Endothelial cell of umbilical vein (primary cell): ENCODE data around the gene CDKN1A. TPM values are rescaled to one million over a fixed set of nuclear protein-coding genes. Genes with fewer than 3 reads are reported as not detected.
A peak's percentile ranks its signal among the peaks of the same experiment; 100 is the strongest.

Experiments
- BruUV-seq: library from RNA; stranded (reverse); fragments of 400-500 nt; replicated peaks from 2 replicates; lab custom pipeline; 2021; lab: Mats Ljungman, UMichigan
- CTCF ChIA-PET: fragments of 300-600, 350-600 bp; sonication (Branson Sonifier 250); formaldehyde crosslinking; loops from one replicate; lab custom pipeline; 2021; ENCODE audit warnings: antibody characterized with exemption, inconsistent platforms; lab: Charles Lee
- POLR2A ChIA-PET: fragments of 300-600, 350-600 bp; sonication (Branson Sonifier 250); formaldehyde crosslinking; loops from one replicate; lab custom pipeline; 2021; ENCODE audit warnings: antibody characterized with exemption, inconsistent platforms; lab: Charles Lee
- DNase-seq: peaks from one replicate; pipeline ENCODE4 v3.0.0-alpha.2; 2011; ENCODE audit warnings: low read depth, low spot score
- FAIRE-seq: peaks from 2 replicates; lab custom pipeline; 2011; peaks lifted over from hg19 to GRCh38; lab: Jason Lieb, UNC
- H2AFZ ChIP-seq: 2 replicates; pipeline ENCODE4 v1.6.0; 2012; ENCODE audit warnings: low read depth, low read length, control low read depth, inconsistent platforms
- H3K27ac ChIP-seq: 2 replicates; pipeline ENCODE4 v1.5.1; 2011; ENCODE audit warnings: low read depth, mild to moderate bottlenecking, control low read depth, low read length, moderate library complexity; ENCODE audit not compliant: insufficient read depth
- H3K27me3 ChIP-seq, 2 experiments: 2 replicates each; pipeline versions ENCODE4 v1.6.0 to v1.6.1; 2011; ENCODE audit warnings: low read length in 2 of 2, mixed read lengths in 1 of 2; ENCODE audit not compliant: control insufficient read depth in 2 of 2, insufficient read depth in 2 of 2
- H3K36me3 ChIP-seq, 2 experiments: 2 replicates in 1 of 2; 3 replicates in 1 of 2; pipeline ENCODE4 v1.5.1; 2011; ENCODE audit warnings: low read length in 2 of 2, mild to moderate bottlenecking in 1 of 2, moderate library complexity in 1 of 2; ENCODE audit not compliant: control insufficient read depth in 2 of 2, insufficient read depth in 2 of 2; ENCODE audit errors: extremely low read depth in 1 of 2
- H3K4me1 ChIP-seq: 3 replicates; pipeline ENCODE4 v1.5.1; 2011; ENCODE audit warnings: mild to moderate bottlenecking, low read length; ENCODE audit not compliant: control insufficient read depth, insufficient read depth; ENCODE audit errors: extremely low read depth
- H3K4me2 ChIP-seq: 2 replicates; pipeline ENCODE4 v1.6.1; 2011; ENCODE audit warnings: low read length, control low read depth, mixed read lengths; ENCODE audit not compliant: insufficient read depth
- H3K4me3 ChIP-seq, 3 experiments: fragments of 200-600 bp in 1 of 3; sonication (generic), shearing (Covaris generic) in 1 of 3; replicated peaks in 1 of 3; 2 replicates each; pipeline ENCODE4 v1.5.1; 2011 to 2016; ENCODE audit warnings: control low read depth in 3 of 3, low read length in 3 of 3, mild to moderate bottlenecking in 2 of 3, inconsistent platforms in 1 of 3, low read depth in 1 of 3, moderate library complexity in 1 of 3; ENCODE audit not compliant: insufficient read depth in 1 of 3
- H3K79me2 ChIP-seq: 2 replicates; pipeline ENCODE4 v1.6.0; 2012; ENCODE audit warnings: low read length, inconsistent platforms; ENCODE audit not compliant: control insufficient read depth, insufficient read depth
- H3K9ac ChIP-seq: replicated peaks from 2 replicates; pipeline ENCODE3; 2011; ENCODE audit warnings: low read length, control low read depth; ENCODE audit not compliant: insufficient read depth; ENCODE audit errors: extremely low read depth
- H3K9me1 ChIP-seq: replicated peaks from 3 replicates; pipeline ENCODE4 v1.6.0; 2011; ENCODE audit warnings: mild to moderate bottlenecking, low read length; ENCODE audit not compliant: control insufficient read depth, insufficient read depth; ENCODE audit errors: extremely low read depth
- H3K9me3 ChIP-seq: replicated peaks from 2 replicates; pipeline ENCODE4 v1.5.1; 2012; ENCODE audit warnings: low read length, inconsistent platforms; ENCODE audit not compliant: control insufficient read depth, insufficient read depth
- H4K20me1 ChIP-seq: replicated peaks from 2 replicates; pipeline ENCODE3; 2011; ENCODE audit warnings: mild to moderate bottlenecking, low read length; ENCODE audit not compliant: control insufficient read depth, insufficient read depth; ENCODE audit errors: extremely low read depth
- EZH2 ChIP-seq: IDR thresholded peaks from 2 replicates; pipeline ENCODE4 v1.6.1; 2012; ENCODE audit warnings: borderline replicate concordance, low read depth, mild to moderate bottlenecking, moderate library complexity, low read length, inconsistent platforms; ENCODE audit not compliant: severe bottlenecking
- FOS ChIP-seq: IDR thresholded peaks from 2 replicates; pipeline ENCODE4 v1.6.1; 2011; ENCODE audit warnings: mild to moderate bottlenecking, low read length, moderate library complexity, borderline replicate concordance; ENCODE audit not compliant: insufficient read depth
- GATA2 ChIP-seq: IDR thresholded peaks from 2 replicates; pipeline ENCODE4 v1.7.0; 2011; ENCODE audit warnings: low read depth, mild to moderate bottlenecking, moderate library complexity, mixed read lengths, low read length; ENCODE audit not compliant: insufficient read length, insufficient read depth
- JUN ChIP-seq: IDR thresholded peaks from 2 replicates; pipeline ENCODE4 v1.6.1; 2011; ENCODE audit warnings: borderline replicate concordance, low read depth; ENCODE audit not compliant: insufficient read length, insufficient read depth
- MYC ChIP-seq: IDR thresholded peaks from one replicate; pipeline ENCODE4 v1.6.1; 2011; ENCODE audit warnings: mild to moderate bottlenecking, low read depth, low read length
- POLR2A ChIP-seq: IDR thresholded peaks from 2 replicates; pipeline ENCODE4 v1.6.1; 2012; ENCODE audit warnings: low read depth, mild to moderate bottlenecking, control low read depth, low read length
- POLR2AphosphoS5 ChIP-seq: IDR thresholded peaks from 2 replicates; pipeline ENCODE4 v1.6.1; 2012; ENCODE audit warnings: low read depth, mild to moderate bottlenecking, control low read depth, low read length, moderate library complexity; ENCODE audit not compliant: insufficient read depth
- dilution Hi-C: fragments of 300-500 bp; cut with MboI; formaldehyde crosslinking; loops from one replicate; pipeline ENCODE4 v1.15.0; 2019; ENCODE audit warnings: low sequenced_read_pairs; ENCODE audit not compliant: extremely low pct_ligation_motif_present
- intact Hi-C: fragments of 100-400 bp; cut with micrococcal nuclease; formaldehyde crosslinking; loops from one replicate; pipeline ENCODE4 v1.10.0; 2022
- polyA plus RNA-seq, 4 experiments: library from polyadenylated mRNA; depleted of rRNA in 3 of 4; stranded (reverse) in 3 of 4; unstranded in 1 of 4; fragments of >200 nt; gene quantifications; 2 replicates each; pipeline versions ENCODE4 v1.2.1 to v1.2.3, GENCODE V29; 2011 to 2012; ENCODE audit warnings: missing spikeins in 1 of 4
- total RNA-seq: library from RNA; stranded (reverse); gene quantifications from 2 replicates; pipeline ENCODE4 v1.2.3, GENCODE V29; 2021
- TF ChIP-seq, protein P1 (sequence below): IDR thresholded peaks from 2 replicates; pipeline ENCODE4 v1.6.1; 2011; ENCODE audit not compliant: insufficient read depth, insufficient read length
- TF ChIP-seq, protein P2 (sequence below), 2 donors: IDR thresholded peaks; 1 replicate in 1 of 2; 2 replicates in 1 of 2; pipeline ENCODE4 v1.5.1; 2011; ENCODE audit warnings: low read length in 2 of 2, mild to moderate bottlenecking in 2 of 2, moderate library complexity in 2 of 2, control low read depth in 1 of 2, inconsistent platforms in 1 of 2, low read depth in 1 of 2; ENCODE audit not compliant: insufficient read depth in 1 of 2; ENCODE audit errors: extremely low read depth in 1 of 2

Gene CDKN1A
- total and polyA plus RNA-seq, 2 donors (not counting 3 experiments of a cell fraction or from before 2014, with no cell fraction given) = 170 to 238 TPM

DNA sequence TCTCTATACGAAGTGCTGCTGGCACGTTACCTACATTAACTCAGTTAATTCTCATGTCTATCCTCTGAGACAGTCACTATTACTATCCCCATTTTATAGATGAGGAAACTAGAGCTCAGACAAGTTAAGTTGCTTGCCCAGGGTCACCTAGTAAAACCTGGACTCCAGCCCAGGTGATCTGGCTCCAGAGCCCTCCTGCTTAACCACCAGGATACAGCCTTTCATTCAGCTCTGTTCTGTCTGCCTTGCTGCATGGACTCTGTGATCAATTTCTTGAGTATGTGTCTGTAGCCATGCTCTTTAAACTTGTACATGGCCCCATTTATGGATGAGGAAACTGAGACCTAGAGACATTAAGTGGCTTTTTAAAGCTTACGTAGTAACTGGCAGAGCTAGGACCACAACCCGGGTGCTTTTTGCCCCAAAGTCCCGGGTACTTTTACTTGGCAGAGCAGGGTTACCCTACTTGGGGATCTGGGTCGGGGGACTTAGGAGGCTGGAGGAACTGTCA, 4.7 kb downstream of the CDKN1A start:
- peaks cover 47% of the 10 kb centered on the region for H3K79me2 ChIP-seq
- peaks cover 28 to 29% of the 10 kb centered on the region in 2 experiments for H3K36me3 ChIP-seq
- BruUV-seq = no TSS peak
- dilution Hi-C loops (loop anchor here (10.0 kb wide), 1 partner anchor 68 kb away; no protein-coding TSS in a partner anchor), intact Hi-C loops (loop anchor here (5.0 kb wide), 1 partner anchor 261 kb away; no protein-coding TSS in a partner anchor)
- H3K9me1 ChIP-seq = no peaks in the 10 kb centered on the region
- H3K4me3 ChIP-seq = no peak overlapping the region
- no peak for FAIRE-seq
- H3K27me3 ChIP-seq = no peaks in the 10 kb centered on the region
- H3K27ac ChIP-seq = no peak overlapping the region
- TF ChIP-seq POLR2A = peak; percentile 33
- no peak for TF ChIP-seq FOS
- TF ChIP-seq, protein P1, sequence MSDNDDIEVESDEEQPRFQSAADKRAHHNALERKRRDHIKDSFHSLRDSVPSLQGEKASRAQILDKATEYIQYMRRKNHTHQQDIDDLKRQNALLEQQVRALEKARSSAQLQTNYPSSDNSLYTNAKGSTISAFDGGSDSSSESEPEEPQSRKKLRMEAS = no peak
- peaks cover 18% of the 10 kb centered on the region for H3K4me1 ChIP-seq
- H3K9ac ChIP-seq = no peak overlapping the region
- no peak for DNase-seq
- H2AFZ ChIP-seq = no peak overlapping the region
- ChIA-PET POLR2A (interaction anchor here (1.3 kb wide), 1 partner anchor 68 kb away, joined by 3 read pairs; no protein-coding TSS in a partner anchor), CTCF (interaction anchor here (1.3 to 3.5 kb wide), 4 partner anchors 40 to 76 kb away, joined by 3 to 26 read pairs (median 6); no protein-coding TSS in a partner anchor)
- H4K20me1 ChIP-seq = no peaks in the 10 kb centered on the region
- H3K9me3 ChIP-seq = no peaks in the 10 kb centered on the region
- no peak overlapping the region for H3K4me2 ChIP-seq

DNA sequence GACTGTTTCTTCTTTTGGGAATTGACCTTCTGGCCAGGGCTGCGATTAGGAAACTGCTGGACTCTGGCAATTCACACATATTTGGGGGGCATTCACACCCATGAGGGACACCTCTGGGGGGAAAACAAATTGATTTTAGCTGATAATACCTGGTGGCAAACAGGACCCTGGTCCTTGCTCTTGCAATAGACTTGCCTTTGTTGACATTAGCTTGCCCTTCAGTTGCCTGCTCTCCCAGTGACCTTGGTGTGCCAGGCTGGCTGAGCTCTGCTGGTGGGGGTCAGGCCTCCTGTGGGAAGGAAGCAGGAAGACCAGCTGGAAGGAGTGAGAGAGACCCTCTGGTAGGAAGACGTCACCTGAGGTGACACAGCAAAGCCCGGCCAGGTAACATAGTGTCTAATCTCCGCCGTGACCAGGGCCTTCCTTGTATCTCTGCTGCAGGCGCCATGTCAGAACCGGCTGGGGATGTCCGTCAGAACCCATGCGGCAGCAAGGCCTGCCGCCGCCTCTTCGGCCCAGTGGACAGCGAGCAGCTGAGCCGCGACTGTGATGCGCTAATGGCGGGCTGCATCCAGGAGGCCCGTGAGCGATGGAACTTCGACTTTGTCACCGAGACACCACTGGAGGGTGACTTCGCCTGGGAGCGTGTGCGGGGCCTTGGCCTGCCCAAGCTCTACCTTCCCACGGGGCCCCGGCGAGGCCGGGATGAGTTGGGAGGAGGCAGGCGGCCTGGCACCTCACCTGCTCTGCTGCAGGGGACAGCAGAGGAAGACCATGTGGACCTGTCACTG, 5.3 kb downstream of the CDKN1A start:
- BruUV-seq = no TSS peak
- FAIRE-seq (no peak), DNase-seq (no peak)
- no peaks in the 10 kb centered on the region for H4K20me1 ChIP-seq
- H3K4me3 ChIP-seq = no peak overlapping the region
- peaks cover 28 to 29% of the 10 kb centered on the region in 2 experiments for H3K36me3 ChIP-seq
- intact Hi-C loops = loop anchor here (5.0 kb wide), 1 partner anchor 262 kb away; no protein-coding TSS in a partner anchor
- no peak overlapping the region for H3K9ac ChIP-seq
- no peak overlapping the region for H2AFZ ChIP-seq
- H3K27me3 ChIP-seq = no peaks in the 10 kb centered on the region
- H3K27ac ChIP-seq = no peak overlapping the region
- H3K9me3 ChIP-seq = no peaks in the 10 kb centered on the region
- peaks cover 17% of the 10 kb centered on the region for H3K4me1 ChIP-seq
- ChIA-PET POLR2A (interaction anchor here (0.5 to 1.3 kb wide), 2 partner anchors 69 to 76 kb away, joined by 3 read pairs; no protein-coding TSS in a partner anchor), CTCF (interaction anchor here (1.3 to 3.5 kb wide), 4 partner anchors 39 to 75 kb away, joined by 3 to 26 read pairs (median 6); no protein-coding TSS in a partner anchor)
- no peak for TF ChIP-seq MYC
- TF ChIP-seq, protein P2, sequence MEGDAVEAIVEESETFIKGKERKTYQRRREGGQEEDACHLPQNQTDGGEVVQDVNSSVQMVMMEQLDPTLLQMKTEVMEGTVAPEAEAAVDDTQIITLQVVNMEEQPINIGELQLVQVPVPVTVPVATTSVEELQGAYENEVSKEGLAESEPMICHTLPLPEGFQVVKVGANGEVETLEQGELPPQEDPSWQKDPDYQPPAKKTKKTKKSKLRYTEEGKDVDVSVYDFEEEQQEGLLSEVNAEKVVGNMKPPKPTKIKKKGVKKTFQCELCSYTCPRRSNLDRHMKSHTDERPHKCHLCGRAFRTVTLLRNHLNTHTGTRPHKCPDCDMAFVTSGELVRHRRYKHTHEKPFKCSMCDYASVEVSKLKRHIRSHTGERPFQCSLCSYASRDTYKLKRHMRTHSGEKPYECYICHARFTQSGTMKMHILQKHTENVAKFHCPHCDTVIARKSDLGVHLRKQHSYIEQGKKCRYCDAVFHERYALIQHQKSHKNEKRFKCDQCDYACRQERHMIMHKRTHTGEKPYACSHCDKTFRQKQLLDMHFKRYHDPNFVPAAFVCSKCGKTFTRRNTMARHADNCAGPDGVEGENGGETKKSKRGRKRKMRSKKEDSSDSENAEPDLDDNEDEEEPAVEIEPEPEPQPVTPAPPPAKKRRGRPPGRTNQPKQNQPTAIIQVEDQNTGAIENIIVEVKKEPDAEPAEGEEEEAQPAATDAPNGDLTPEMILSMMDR (IDR thresholded peaks at IDR 0.05; ENCODE audit: extremely low read depth in 1 of 2, insufficient read depth in 1 of 2, low read depth in 1 of 2, low read length in 2 of 2) = no peak
- no peak for TF ChIP-seq GATA2
- TF ChIP-seq, protein P1 = no peak
- no peak for TF ChIP-seq POLR2AphosphoS5
- no peak for TF ChIP-seq POLR2A
- no peak for TF ChIP-seq FOS
- no peak for TF ChIP-seq JUN
- no peak for TF ChIP-seq EZH2
- dilution Hi-C loops = loop anchor here (10.0 kb wide), 1 partner anchor 69 kb away; no protein-coding TSS in a partner anchor
- no peaks in the 10 kb centered on the region for H3K9me1 ChIP-seq
- no peak overlapping the region for H3K4me2 ChIP-seq
- H3K79me2 ChIP-seq = peaks cover 44% of the 10 kb centered on the region
